ENCODE measurements around the gene ABI3BP. TPM values are rescaled to one million over a fixed set of nuclear protein-coding genes. Genes with fewer than 3 reads are reported as not detected.
"Not testable (repeated sequence)": the region's sequence is repeated elsewhere in the genome, so short reads cannot be mapped to it uniquely, and the experiment has no call there.

Gene ABI3BP, protein sequence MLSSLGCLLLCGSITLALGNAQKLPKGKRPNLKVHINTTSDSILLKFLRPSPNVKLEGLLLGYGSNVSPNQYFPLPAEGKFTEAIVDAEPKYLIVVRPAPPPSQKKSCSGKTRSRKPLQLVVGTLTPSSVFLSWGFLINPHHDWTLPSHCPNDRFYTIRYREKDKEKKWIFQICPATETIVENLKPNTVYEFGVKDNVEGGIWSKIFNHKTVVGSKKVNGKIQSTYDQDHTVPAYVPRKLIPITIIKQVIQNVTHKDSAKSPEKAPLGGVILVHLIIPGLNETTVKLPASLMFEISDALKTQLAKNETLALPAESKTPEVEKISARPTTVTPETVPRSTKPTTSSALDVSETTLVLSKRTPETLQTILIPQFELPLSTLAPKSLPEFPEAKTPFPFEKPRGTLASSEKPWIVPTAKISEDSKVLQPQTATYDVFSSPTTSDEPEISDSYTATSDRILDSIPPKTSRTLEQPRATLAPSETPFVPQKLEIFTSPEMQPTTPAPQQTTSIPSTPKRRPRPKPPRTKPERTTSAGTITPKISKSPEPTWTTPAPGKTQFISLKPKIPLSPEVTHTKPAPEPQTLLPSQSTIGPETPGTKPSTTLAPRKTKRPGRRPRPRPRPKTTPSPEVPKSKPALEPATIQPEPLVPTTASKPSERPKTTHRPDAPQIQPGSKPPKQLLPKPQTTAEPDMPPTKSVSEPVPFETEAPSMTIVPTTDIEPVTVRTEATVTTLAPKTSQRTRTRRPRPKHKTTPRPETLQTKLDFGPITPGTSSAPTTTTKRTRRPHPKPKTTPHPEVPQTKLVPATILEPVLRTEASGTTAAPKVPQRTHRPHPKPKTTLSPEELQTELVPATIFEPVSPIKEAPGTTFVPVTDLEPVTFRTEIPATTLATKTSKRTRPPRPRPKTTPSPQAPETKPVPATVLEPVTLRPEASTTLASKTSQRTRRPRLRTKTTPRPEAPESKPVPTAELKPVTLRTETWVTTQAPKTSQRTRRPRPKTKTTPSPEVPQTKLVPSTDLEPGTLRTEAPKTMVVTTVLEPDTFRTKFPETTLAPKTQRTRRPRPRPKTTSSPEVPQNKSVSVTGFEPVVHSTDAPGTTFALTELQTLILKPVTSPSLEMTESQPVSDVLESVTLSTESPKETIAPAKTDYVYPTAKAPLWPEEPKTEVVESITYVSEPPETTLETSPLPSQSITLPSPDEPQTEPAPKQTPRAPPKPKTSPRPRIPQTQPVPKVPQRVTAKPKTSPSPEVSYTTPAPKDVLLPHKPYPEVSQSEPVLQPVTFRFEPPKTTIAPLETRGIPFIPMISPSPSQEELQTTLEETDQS (N-terminal part only)
- 103 TPM for total RNA-seq
- 126 TPM for polyA plus RNA-seq

DNA sequence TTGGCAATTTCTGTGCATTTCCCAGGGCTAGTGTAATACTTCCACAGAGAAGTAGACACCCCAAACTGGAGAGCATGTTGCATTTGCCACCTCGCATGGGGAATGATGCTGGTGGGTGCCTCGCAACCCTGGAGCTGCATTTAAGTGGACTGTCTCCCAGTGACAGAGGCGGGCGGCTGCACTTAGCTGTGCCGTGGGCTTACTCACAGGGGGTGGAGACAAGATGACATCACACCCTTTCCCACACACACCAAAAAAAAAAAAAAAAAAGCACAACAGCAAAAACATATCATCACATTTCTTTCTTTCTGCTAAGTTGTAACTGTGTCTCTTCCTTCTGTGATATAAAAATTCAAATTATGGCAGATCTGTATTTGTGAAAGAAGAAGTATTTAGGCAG lies at the start of gene ABI3BP:
Gene ABI3BP, minus strand, starts transcription at position 113 of the 400 bp plus-strand sequence. Its CDS starts 37 bp downstream, at position 76.
- Histone ChIP-seq H3K4me1 (ENCODE audit: insufficient read depth) (no peaks in the 10 kb centered on the region), H3K27ac (ENCODE audit: low read depth) (peak within 1 kb of the TSS; percentile 76), H3K4me3 (ENCODE audit: low read depth, low read length) (peak within 1 kb of the TSS; percentile 45), H3K36me3 (ENCODE audit: insufficient read depth) (no peaks in the 10 kb centered on the region)
- DNase-seq (ENCODE audit: extremely low spot score) = peak; percentile 42
- 5% methylated on average over 5 of the region's 5 CpGs for WGBS

DNA sequence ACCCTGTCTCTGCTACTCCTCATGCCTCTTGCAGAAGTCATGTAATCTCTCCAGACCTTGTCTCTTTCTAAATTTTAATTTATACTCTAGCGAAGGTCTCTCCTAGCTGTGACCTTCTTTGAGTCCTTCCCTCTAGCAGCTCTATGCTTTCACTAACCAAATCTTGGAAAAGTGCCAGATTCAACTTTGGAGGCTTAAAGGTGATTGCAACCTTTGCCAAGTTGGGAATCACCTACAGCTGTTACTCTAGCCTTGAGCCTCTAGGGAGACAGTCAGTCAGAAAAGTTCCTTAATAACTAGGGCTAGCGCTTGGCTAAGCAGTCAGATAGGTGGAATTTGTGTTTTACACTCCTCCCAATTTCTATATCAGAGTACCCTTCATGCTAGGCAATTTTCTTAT lies 46.1 kb upstream of the ABI3BP start:
- 91% methylated on average over 2 of the region's 2 CpGs for WGBS
- no peak for DNase-seq (ENCODE audit: extremely low spot score)
- no peak overlapping the region for H3K4me3 ChIP-seq (ENCODE audit: low read depth, low read length)
- H3K4me1 ChIP-seq (ENCODE audit: insufficient read depth) = no peaks in the 10 kb centered on the region
- no peaks in the 10 kb centered on the region for H3K36me3 ChIP-seq (ENCODE audit: insufficient read depth)
- no peak overlapping the region for H3K27ac ChIP-seq (ENCODE audit: low read depth)

DNA sequence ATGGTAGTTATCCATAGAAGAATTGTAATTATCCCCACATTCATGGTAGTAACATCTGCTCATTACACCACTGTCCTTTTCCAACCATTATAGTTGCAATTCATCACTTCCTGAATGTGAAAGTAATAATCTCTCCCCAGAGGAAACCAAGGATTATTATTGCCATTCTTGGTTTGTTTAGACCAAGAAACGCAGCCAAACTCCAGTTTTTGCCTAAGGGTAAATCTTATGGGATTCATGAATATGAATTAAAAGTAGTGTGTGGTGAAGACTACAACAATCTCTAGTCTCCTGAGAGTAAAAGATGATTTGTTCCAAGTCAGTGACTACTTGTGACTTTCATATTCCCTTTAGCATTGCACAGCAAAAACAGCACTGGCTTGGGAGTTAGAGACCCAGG lies 45.7 kb upstream of the ABI3BP start:
- Histone ChIP-seq H3K4me1 (ENCODE audit: insufficient read depth) (no peaks in the 10 kb centered on the region), H3K27ac (ENCODE audit: low read depth) (no peak overlapping the region), H3K4me3 (ENCODE audit: low read depth, low read length) (no peak overlapping the region), H3K36me3 (ENCODE audit: insufficient read depth) (no peaks in the 10 kb centered on the region)
- DNase-seq (ENCODE audit: extremely low spot score) = no peak
- 52% methylated on average over 1 of the region's 1 CpG for WGBS

DNA sequence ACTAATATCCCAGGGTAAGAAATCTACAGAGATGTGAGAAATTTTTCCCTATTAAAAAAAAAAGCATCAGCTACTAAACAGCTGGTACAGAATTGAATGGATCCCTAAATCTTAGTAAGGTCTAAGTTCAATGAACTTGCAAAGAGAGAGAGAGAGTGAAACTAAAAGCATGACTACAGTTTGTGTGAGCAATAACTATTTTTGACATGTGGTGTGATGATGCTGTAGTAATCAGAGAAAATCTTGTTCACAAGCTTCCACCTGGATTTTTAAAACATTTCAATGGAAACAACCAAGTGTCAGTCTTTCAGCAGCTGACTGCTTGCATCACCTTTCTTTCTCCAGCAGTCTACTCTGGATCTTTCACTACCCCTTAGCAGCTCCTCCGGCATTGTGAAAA lies 45.2 kb upstream of the ABI3BP start:
- WGBS = 97% methylated on average over 1 of the region's 1 CpG

DNA sequence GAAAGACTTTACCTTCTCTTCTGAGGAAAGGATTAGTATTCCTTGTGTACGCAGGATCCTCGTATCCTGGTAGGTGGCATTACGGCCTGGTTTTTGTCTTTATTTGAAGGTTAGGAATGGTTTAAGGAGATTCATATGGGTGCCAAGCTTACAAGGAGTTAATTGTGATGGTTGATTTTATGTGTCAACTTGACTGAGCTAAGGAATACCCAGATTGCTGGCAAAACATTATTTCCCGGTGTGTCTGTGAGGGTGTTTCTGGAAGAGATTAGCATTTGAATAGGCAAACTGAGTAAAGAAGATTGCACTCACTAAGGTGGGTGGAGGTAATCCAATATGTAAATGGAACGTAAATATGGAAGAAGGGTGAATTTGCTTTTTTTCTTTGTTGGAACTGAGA lies 44.4 kb upstream of the ABI3BP start:
- Histone ChIP-seq H3K4me1 (ENCODE audit: insufficient read depth) (no peaks in the 10 kb centered on the region), H3K36me3 (ENCODE audit: insufficient read depth) (no peaks in the 10 kb centered on the region), H3K4me3 (ENCODE audit: low read depth, low read length) (no peak overlapping the region), H3K27ac (ENCODE audit: low read depth) (no peak overlapping the region)
- no peak for DNase-seq (ENCODE audit: extremely low spot score)
- 94% methylated on average over 5 of the region's 5 CpGs for WGBS

More for the DNA sequence above, 45.2 kb upstream of the ABI3BP start:
- no peaks in the 10 kb centered on the region for H3K4me1 ChIP-seq (ENCODE audit: insufficient read depth)
- no peak for DNase-seq (ENCODE audit: extremely low spot score)
- no peaks in the 10 kb centered on the region for H3K36me3 ChIP-seq (ENCODE audit: insufficient read depth)
- no peak overlapping the region for H3K4me3 ChIP-seq (ENCODE audit: low read depth, low read length)
- H3K27ac ChIP-seq (ENCODE audit: low read depth) = no peak overlapping the region

DNA sequence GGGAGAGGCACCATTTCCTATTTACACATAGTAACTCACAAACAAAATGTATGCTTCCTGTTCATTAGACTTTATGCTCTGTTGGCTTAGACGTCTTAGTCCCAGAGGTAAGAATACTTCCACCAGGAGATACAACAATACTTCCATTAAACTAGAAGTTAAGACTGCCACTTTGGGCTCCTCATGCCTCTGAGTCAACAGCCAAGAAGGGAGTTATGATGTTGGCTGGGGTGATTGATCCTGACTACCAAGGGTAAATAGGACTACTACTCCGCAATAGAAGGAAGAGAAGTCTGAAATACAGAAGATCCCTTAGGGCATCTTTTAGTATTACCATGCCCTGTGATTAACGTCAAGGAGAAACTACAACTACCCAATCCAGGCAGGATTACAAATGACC lies 43.5 kb upstream of the ABI3BP start:
- H3K4me1 ChIP-seq (ENCODE audit: insufficient read depth) = no peaks in the 10 kb centered on the region
- H3K36me3 ChIP-seq (ENCODE audit: insufficient read depth) = no peaks in the 10 kb centered on the region
- no peak overlapping the region for H3K27ac ChIP-seq (ENCODE audit: low read depth)
- WGBS = 90% methylated on average over 3 of the region's 3 CpGs
- H3K4me3 ChIP-seq (ENCODE audit: low read depth, low read length) = no peak overlapping the region
- DNase-seq (ENCODE audit: extremely low spot score) = no peak

DNA sequence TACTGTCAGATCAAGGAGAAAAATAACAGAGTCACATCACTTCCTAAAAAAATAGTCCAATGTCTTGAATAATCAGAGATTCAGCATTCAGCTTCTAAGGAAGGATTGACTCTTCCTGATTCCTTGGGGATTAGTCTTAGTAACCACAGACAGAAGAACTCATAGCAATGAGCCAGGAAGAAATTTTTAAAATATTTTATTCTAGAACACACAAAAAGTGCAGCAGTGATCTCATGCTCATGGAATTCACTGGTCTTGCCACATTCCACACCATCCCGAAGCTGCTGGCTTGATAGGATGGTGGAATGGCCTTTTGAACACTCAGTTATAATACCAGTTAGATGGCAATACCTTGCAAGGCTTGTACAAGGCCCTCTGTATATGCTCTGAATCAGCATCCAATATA lies 43.0 kb upstream of the ABI3BP start:
- Histone ChIP-seq H3K27ac (ENCODE audit: low read depth) (no peak overlapping the region), H3K4me3 (ENCODE audit: low read depth, low read length) (no peak overlapping the region), H3K4me1 (ENCODE audit: insufficient read depth) (no peaks in the 10 kb centered on the region), H3K36me3 (ENCODE audit: insufficient read depth) (no peaks in the 10 kb centered on the region)
- 22% methylated on average over 1 of the region's 1 CpG for WGBS
- peak; percentile 4 for DNase-seq (ENCODE audit: extremely low spot score)

DNA sequence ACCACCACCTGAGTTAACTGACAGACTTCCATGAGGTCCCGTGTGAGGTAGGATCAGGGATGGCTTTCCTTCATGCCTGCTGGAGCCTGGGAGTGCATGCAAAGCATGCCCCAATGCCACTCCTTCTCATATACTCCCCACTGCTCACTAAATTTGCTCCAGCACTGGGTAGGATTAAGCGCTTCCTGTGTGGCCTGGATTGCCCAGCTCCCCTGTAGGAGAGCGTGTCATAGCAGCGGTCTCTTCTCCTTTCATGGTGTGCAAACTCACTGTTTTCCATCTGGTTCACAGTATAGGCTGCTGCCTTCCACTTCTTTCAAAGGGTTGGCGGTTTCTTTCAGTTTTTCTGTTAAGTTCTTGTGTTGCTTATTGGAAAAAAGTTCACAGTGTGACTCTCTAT lies 34.1 kb upstream of the ABI3BP start:
- DNase-seq (ENCODE audit: extremely low spot score) = no peak
- WGBS = 85% methylated on average over 5 of the region's 5 CpGs
- H3K27ac ChIP-seq (ENCODE audit: low read depth) = no peak overlapping the region
- H3K4me3 ChIP-seq (ENCODE audit: low read depth, low read length) = no peak overlapping the region
- no peaks in the 10 kb centered on the region for H3K36me3 ChIP-seq (ENCODE audit: insufficient read depth)
- H3K4me1 ChIP-seq (ENCODE audit: insufficient read depth) = no peaks in the 10 kb centered on the region

DNA sequence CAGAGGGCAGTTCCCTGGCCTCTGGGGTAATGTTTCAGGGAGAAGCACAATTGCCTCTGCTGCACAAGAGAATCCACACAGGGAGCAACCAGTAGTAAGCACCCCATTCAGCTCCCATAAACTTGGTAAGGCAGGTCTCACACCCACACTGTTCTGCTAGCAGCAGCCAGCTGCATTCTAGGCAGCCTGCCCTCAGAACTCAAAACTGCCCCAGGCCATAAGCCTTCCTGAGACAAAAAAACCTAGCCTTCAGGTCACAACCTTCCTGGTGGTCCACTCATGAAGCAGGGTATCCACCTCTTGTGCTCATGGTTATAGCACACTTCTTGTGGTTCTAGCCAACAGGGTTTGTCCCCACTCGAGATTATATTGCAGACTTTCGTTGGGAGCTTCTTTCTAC lies 33.7 kb upstream of the ABI3BP start:
- WGBS = 90% methylated on average over 2 of the region's 2 CpGs
- no peak overlapping the region for H3K27ac ChIP-seq (ENCODE audit: low read depth)
- no peaks in the 10 kb centered on the region for H3K36me3 ChIP-seq (ENCODE audit: insufficient read depth)
- H3K4me1 ChIP-seq (ENCODE audit: insufficient read depth) = no peaks in the 10 kb centered on the region
- H3K4me3 ChIP-seq (ENCODE audit: low read depth, low read length) = no peak overlapping the region
- no peak for DNase-seq (ENCODE audit: extremely low spot score)

DNA sequence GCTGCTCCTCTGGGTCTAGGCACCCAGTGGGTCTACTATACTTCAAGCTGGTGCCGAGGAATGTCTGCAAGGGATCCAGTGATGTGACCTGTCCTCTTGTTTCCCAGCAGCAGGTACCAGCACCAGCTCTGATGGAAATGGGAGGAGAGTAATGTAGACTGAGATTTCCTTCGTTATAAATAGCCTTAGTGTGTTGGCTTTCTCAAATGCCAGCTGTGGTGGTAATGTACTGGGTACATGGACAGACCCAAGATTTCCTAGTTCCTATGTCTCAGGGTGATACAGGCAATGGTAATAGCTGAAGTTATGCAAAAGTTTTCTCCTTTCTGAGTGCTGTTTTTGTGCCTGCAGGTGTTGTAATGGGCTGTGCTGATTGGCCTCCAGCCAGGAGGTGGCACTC lies 33.0 kb upstream of the ABI3BP start:
- no peak for DNase-seq (ENCODE audit: extremely low spot score)
- WGBS = 84% methylated on average over 2 of the region's 2 CpGs
- Histone ChIP-seq H3K4me3 (ENCODE audit: low read depth, low read length) (no peak overlapping the region), H3K27ac (ENCODE audit: low read depth) (no peak overlapping the region), H3K4me1 (ENCODE audit: insufficient read depth) (no peaks in the 10 kb centered on the region), H3K36me3 (ENCODE audit: insufficient read depth) (no peaks in the 10 kb centered on the region)

DNA sequence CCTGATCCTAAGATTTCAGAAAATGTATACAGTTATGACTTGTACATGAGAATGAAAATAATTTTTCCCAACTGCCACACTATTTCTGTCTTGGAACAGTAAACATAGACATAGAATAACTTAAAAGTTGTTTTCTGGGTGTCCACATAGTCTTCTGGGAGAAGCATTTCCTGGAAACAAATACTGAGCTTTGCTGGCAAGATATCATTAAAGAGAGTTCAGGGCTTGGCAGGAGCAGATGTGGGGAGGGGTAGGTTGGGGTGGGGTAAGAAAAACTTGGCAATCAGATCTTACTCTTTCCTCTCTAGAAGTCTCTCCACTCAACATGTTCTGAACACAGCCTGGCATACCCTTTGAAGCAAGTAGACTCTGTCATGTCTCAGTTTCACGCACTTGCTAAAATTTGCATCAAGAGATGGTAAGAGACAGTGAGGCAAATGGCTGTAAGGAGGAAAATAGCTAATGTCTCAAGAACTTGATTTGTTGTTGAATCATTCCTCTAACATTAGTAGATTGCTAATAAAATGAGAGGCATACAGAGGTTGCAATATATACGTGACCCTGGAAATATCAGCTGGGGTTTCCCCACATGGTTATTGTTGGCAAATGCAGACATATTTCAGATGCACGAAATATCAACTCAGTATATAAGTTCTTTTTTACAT lies 27.3 kb upstream of the ABI3BP start:
- no peaks in the 10 kb centered on the region for H3K4me1 ChIP-seq (ENCODE audit: insufficient read depth)
- WGBS = 85% methylated on average over 3 of the region's 3 CpGs

DNA sequence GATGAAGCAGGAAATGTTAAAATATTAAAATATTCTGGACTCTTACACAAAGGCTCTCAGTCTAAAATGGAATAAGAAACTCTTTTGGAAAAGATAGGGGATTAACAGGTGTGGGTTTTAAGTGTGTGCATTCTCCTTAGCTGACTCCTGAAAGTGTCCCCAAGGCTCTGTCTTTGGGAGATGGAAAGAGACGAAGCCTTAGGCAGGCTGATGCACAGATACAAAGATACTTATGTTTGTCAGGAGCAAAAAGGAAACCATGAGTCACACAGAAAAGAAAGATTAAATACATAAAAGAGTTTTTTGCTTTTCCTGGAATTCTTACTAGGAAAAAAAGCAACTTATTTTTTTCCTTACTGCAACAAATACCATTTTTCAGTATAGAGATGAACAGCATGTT lies 23.8 kb upstream of the ABI3BP start:
- 33% methylated on average over 1 of the region's 1 CpG for WGBS
- Histone ChIP-seq H3K27ac (ENCODE audit: low read depth) (no peak overlapping the region), H3K4me1 (ENCODE audit: insufficient read depth) (no peaks in the 10 kb centered on the region), H3K36me3 (ENCODE audit: insufficient read depth) (no peaks in the 10 kb centered on the region), H3K4me3 (ENCODE audit: low read depth, low read length) (no peak overlapping the region)
- no peak for DNase-seq (ENCODE audit: extremely low spot score)

More for the DNA sequence above, 27.3 kb upstream of the ABI3BP start:
- H3K36me3 ChIP-seq (ENCODE audit: insufficient read depth) = no peaks in the 10 kb centered on the region
- no peak for DNase-seq (ENCODE audit: extremely low spot score)
- H3K27ac ChIP-seq (ENCODE audit: low read depth) = no peak overlapping the region
- H3K4me3 ChIP-seq (ENCODE audit: low read depth, low read length) = no peak overlapping the region

DNA sequence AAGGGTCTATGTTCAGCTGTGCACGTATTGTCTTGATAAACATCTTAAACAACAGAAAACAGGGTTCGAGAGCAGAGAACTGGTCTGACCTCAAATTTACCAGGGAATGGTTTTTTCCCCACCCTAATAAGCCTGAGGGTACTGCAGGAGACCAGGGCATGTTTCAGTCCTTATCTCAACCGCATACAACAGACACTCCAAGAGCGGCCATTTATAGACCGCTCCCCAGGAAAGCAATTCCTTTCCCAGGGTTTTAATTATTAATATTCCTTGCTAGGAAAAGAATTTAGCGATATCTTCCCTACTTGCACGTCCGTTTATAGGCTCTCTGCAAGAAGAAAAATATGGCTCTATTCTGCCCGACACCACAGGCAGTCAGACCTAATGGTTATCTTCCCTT lies 19.1 kb upstream of the ABI3BP start:
- H3K27ac ChIP-seq (ENCODE audit: low read depth); H3K4me1 ChIP-seq (ENCODE audit: insufficient read depth); H3K4me3 ChIP-seq (ENCODE audit: low read depth, low read length); H3K36me3 ChIP-seq (ENCODE audit: insufficient read depth); DNase-seq (ENCODE audit: extremely low spot score): not testable (repeated sequence)
- 95% methylated on average over 9 of the region's 9 CpGs for WGBS
